NCI-H748 (cell line): ENCODE measurements around the gene UQCRHL.
"Not testable (repeated sequence)": the region's sequence is repeated elsewhere in the genome, so short reads cannot be mapped to it uniquely, and the experiment has no call there.

ENCODE experiments used
- DNase-seq: peaks from one replicate; lab custom pipeline; 2025; ENCODE audit not compliant: unreplicated experiment; lab: John Stamatoyannopoulos, UW

Gene UQCRHL

DNA sequence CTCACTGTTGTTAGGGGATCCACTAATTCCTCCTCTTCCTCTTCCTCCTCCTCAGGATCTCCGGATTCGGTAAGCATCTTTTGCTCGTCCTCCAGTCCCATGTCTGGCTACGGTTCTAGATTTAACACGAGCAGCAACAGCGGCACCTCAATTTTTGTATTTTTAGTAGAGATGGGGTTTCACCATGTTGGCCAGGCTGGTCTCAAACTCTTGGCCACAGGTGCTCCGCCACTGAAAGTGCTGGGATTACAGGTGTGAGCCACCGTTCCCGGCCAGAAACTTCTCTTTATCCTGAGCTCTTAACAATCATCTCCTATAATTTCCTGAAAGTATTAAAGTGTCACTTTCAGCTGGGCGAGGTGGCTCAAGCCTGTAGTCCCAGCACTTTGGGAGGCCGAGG lies at the start of gene UQCRHL:
TSS of gene UQCRHL (minus strand) at position 101 of the 400 bp plus-strand sequence. CDS start at position 101, 0 bp downstream.
- not testable (repeated sequence) for DNase-seq

DNA sequence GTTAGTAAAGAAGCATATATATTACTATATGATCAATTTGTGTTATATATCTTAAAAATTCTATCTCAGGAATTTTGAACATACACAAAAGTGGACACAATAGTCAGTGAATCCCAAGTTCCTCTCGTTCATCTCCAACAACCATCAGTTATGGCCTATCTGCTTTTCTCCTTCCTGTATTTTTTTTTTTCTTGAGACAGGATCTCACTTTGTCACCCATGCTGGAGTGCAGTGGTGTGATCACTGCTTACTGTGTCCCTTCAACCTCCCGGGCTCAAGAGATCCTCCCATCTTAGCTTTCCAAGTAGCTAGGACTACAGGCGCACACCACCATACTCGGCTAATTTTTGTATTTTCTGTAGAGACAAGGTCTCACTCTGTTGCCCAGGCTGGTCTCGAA lies 49.4 kb upstream of the UQCRHL start:
- DNase-seq: no peak

DNA sequence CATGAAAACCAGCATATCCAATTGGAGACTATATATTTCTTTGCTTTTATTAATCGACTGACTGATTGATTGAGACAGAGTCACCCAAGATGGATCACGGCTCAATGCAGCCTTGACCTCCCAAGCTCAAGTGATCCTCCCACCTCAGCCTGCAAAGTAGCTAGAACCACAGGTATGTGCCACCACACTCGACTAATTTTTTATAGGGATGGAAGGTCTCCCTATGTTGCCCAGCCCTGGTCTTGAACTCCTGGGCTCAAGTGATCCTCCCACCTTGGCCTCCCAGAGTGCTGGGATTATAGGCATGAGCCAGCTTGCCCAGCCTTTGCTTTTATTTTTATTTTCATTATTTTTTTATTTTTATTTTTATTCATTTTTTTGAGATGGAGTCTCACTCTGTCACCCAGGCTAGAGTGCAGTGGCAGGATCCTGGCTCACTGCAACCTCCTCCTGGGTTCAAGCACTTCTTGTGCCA lies 45.4 kb upstream of the UQCRHL start:
- DNase-seq: no peak

DNA sequence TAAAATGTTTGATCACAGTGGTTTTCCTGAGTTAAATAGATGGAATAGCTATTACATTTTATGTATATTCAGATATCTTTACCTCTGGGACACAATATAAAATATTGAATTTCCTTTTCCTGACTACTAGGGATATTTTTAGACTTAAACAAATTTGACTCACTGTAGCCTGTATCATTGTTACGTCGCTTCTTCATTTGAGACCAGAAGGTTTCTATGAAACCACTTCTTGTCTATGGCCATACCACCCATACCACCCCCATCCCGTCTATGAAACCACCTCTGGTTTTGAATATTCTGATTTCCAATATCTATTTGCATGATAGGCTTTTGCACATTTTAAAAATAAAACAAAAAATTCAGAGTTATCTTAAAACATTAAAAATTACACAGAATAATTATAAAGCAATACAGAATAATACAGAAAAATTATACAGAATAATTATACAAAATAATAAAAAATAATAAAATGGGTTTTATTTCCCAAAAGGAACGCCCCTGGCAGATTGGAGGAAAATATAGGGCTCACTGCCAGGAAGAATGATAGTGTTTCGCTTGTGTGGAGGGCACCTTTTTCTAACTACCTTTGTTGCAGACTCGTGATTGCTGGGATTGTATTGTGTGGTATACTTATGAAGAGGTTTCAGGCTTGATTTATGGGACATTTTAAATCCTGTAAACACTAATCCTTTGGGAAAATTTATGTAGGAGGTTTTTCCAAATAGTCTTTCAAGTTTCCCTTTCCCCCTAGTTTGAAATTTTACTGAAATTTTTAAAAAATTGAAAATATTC lies 44.8 kb upstream of the UQCRHL start:
- no peak for DNase-seq

DNA sequence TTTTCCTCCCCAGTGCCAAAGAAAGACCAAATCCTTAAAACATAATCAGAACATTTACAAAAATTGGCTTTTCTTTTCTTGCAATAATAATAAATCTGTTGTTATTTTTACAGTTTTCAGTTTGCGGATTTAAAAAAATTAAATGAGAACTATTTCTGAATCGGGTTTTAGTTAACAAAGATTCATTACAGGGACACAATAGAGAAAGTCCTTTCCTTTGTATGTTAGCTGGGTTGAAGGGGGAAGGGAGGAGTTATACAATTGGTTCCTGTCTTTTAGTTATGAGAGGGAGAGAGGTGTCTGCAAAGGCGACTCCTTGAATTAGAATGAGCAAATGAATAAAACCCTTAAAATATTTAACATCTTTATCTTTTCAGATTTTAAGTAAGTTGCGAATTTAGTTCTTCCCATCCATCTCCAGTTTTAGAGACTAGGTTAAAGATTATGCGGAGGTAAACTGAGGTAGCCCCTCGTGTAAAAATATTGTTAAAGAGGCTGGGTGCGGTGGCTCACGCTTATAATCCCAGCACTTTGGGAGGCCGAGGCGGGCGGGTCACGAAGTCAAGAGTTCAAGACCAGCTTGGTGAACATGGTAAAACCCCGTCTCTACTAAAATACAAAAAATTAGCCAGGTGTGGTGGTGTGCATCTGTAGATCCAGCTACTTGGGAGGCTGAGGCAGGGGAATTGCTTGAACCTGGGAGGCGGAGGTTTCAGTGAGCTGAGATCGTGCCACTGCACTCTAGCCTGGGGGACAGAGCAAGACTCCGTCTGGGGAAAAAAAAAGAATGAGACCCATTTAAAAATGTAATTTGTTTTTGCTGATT lies 44.0 kb upstream of the UQCRHL start:
- DNase-seq: no peak

DNA sequence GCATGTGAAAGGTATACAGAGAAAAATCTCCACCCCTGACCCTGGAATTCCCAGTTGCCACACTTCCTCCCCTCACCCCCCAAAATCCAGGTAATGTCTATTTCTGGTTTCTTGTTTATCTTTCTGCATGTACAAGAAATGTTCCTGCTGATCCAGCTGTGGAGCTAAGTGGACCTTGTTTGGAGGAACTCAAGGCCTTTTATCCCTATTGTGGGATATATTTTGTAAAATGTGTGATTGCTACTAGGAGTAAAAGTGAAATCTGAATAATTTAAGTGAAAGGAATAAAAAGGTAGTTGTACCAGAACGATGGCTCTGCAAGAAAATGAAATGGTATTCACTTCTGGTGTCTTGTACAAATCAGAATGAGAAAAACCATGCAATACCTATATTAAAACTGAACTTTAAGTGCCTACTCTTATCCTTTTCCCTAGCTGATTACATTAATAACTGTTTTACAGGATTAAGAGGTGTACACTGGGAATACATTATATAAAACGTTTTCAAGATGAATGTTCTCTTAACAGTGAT lies 43.1 kb upstream of the UQCRHL start:
- DNase-seq: peak; percentile 28

DNA sequence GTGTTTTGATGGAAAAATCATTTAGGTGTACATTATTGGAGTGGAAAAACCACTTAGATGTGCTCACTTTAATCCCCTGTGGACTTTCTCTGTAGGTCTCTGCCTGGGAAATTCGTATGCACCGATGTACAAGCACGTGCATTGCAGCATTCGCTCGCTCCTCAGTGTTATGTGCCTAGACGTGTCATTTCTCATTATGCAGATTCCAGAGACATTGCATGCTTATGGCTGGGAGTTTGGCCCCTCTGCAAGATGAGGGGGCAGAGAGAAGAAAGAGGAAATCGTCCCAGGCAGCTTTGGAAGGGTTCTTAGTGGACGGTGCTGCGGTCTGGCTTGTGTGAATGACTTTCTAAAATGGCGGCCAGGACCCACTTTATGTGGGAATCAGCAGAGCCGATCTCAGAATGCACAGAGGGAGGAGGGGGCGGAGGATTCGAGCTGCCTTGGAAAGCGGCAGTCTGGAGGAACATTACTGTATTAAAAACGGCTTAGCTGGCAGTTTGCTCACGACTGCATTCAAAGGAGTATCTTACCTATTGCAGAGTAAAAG lies 42.4 kb upstream of the UQCRHL start:
- peak; percentile 85 for DNase-seq

DNA sequence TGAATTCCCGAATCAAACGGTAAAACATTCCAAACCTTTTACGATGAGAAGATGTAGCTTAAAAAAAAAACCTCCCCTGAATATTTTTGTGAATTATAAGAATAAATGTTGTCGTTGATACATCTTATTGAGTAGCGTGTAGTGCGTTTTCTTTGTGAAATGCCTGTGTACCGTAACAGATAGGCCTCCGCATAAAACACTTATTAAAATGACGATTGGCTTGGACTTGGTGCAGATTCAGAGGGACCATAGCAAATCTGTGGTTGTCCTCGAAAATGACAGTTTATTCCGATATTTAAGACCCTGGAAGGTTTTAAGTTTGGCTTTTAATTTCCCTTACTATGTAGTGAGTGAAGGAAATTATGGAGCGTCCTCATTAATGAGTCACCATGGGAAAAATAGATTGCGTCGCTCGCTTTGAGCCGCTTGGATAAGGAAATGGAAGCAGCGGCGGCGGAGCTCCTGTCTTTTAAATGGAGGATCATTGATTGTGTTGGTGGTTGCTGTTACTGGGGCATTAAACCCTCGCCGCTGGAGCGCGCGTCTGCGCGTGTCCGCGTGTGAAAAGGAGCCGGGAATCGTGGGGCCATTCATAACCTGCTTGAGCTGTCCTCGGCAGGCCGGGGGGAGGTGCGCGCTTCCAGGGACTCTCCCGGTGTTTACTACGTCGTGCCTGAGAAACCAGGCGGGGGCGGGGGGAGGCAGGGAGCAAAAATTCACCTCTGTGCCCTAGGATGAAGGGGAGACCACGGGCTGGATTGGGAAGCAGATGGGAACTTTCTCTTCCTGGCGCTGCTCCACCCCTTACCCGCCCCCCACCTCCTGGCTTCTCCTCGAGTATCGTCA lies 41.7 kb upstream of the UQCRHL start:
- DNase-seq: peak; percentile 91

DNA sequence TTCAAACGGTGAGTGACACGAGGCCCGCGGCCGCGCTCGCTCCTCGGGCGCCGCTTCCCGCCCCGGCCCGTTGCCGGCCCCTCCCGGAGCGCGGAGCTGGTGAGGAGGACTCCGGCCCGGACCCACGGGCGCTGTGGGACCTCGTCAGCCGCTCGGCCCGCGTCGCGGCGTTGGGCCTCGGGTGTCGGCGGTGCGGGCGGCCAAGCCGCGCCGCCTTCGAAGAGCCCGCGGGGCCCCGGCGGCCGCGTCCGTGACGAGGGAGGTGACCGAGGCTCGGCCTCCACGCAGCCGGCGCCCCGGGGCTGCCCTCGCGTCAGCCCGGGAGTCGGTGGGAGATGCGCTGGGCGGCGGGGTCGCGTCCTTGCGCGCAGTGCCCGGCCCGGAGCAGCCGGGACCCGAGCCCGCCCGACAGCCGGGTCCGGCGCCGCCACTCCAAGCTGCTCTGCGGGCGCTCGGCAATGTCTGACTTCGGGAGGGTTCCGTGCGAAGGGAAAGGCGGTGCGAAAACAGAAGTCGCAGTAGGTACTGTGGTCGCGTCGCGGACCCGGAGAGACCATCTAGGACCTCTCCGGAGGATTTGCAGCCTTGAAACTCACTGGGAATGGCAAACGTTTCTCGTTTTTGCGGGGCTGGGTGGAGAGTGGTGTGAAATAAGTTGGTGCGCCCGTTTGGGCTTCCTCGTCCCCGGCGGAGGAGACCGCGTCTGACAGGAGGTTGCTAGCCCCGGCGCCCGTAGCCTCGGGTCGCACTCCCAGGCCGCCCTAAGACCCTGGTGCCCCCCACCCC lies 40.9 kb upstream of the UQCRHL start:
- DNase-seq: peak; percentile 43

DNA sequence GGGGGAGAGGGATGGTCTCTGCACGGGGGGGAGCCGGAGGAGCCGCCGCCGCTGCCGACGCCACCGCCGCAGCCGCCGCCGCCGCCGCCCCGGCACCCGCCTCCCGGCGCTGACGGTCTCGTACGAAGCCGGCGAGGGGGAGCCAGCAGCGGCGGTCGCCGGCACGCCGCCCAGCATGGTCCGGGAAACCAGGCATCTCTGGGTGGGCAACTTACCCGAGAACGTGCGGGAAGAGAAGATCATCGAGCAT lies 40.4 kb upstream of the UQCRHL start:
- DNase-seq: no peak

DNA sequence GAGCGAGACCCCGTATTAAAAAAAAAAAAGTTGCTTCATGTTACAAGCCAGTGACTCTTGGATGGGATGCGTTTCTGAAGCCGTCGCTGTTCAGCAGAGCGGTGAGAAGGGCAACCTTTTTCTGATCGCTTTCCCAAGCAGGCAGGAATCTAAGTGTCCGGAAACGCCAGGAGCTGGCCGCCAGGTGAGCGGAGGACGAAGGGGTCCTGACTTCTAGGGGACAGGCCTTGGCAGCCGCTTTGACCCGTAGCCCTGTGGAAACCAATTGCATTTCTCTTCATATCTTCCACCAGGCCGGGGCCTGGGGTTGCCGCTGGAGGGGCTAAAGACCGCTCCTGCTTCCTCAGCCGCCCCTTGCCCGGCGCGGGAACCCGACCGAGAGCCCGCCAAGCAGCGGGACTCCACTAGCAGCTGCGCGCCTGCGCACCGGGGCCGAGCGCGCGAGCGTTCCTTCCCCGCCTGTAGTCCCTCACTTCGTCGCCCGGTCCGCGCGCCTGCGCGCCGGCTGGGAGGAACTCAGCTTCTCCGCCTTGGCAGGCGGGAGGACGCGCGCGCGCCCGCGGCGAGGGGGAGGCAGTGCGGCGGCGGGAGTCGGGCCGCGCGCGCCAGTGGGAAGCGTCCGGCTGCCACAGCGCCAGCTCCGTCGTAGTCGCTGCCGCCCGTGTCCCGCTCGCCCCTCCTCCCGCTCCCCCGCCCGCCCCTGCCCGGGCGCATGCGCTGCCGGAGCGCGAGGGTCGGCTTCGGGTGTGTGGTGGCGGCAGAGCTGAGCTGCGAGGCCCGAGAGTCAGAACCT lies 39.8 kb upstream of the UQCRHL start, which contains the start of gene SPEN:
TSS of gene SPEN (plus strand) at position 608 of the 793 bp plus-strand sequence. CDS start 361 bp downstream, outside the sequence.
- peak; percentile 98 for DNase-seq

DNA sequence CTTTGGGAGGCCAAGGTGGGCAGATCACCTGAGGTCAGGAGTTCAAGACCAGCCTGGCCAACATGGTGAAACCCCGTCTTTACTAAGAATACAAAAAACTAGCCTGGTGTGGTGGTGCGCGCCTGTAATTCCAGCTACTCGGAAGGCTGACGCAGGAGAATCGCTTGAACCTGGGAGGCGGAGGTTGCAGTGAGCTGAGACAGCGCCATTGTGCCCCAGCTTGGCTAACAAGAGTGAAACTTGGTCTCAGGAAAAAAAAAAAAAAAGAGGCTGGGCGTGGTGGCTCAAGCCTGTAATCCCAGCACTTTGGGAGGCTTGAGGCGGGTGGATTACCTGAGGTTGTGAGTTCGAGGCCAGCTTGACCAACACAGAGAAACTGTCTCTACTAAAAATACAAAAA lies 38.6 kb upstream of the UQCRHL start:
- not testable (repeated sequence) for DNase-seq

DNA sequence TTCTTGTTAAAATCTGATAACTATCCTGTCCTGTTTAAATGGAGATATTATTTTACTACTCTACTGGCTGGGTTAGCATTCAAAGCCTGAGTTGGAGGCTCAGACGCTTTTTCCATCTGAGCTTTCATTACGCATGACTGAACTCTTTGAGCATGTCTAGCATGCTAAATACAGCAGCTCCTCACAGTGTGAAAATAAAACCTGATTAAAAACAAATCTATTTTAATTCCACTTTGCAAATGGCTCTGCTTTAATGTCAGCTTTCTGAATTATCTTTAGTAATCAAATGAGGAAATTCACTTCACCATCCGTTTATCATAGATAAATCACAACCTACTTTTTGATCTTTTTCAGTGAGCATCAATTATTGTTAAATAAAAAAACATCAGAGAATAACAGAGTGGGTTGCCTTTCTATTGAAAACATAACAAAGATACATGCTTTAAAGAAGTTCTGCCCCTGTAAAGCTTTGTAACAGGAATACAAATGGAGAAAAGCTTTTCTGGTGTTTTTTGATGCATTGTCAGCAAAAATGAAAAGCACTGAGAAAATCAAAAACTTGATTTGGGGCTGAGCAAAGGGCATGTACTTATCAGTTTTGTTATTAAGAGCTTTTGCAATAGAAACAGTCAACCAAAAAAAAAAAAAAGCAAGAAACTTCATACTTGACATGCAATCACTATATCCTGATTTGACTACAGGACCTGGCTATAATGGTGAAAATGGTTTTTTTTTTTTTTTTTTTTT lies 36.5 kb upstream of the UQCRHL start:
- DNase-seq: no peak

DNA sequence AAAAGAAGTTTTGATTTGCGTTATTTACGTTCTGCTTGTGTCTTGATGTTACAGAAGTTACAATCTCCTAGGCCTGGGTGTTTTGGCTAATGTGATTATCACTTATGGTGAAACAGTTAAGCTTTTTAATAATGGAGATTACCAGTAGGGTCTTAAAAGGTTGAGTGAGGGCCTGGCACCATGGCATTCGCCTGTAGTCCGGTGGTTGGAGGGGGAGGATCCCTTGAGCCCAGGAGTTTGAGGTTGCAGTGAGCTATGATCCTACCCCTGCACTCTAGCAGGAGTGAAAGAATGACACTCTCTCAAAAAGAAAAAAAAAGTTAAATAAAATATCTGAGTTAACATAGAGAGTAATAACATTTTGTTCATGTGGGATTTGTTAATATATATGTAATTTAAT lies 31.3 kb upstream of the UQCRHL start:
- DNase-seq: no peak

DNA sequence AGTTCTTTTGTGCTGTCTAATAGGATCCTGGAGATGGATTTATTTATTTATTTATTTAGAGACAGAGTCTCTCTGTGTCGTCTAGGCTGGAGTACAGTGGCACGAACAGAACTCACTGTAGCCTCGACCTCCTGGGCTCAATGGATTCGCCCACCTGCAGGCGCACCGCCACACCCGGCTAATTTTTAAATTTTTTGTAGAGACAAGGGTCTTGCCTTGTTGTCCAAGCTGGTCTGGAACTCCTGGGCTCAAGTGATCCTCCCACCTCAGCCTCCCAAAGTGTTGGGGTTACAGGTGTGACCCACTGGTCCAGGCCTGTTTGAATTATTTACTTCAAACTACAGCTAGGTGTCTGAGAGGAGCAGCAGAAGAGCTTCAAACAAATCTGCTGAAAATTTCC lies 30.5 kb upstream of the UQCRHL start:
- no peak for DNase-seq

DNA sequence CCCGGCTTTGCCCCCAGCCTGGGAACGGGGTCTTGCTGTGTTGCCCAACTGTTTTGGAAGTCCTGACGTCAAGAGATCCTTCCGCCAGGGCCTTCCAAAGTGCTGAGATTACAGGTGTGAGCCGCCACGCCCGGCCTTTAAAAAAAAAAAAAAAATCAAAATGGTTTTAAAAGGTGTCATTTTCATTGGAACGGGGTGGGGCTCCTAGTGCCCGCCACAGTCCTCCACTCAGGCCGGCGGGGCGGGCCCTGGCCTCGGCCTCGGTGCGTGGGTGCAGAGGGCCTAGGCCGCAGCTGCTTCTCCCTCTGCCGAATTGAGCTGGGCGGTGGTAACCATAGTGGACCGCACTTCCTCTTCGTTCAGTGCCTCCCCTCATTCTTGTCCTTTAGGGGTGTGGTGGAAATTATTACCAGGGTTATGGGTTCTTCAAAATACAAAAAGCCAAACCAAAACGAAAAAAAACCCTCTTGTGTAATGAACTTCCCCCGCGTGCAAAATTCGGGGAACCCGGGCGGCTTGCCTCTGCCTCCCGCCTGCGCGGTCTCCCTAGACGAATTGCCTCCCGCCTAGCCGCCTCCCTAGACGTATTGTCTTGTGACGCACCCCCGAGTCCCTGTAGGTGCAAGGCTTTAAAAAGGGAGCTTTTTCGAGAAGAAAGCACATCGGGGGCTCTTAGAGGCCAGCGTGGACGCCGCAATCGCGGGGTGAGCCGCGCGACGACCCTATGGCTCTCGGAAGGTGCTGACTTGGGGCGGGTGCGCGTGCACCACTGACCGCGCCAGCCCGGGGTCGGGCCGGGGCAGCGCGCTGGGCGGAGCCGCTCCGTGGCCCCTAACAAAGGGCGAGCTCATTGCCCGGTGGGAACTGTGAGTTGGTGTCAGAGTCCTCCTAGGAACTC lies 29.6 kb upstream of the UQCRHL start:
- DNase-seq: no peak

DNA sequence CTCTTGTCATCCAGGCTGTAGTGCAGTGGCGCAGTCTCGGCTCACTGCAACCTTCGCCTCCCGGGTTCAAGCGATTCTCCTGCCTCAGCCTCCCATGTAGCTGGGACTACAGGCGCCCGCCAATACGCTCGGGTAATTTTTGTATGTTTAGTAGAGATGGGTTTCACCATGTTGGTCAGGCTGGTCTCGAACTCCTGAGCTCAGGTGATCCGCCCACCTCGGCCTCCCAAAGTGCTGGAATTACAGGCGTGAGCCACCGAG lies 29.0 kb upstream of the UQCRHL start:
- DNase-seq: not testable (repeated sequence)
